ENCODE measurements around the gene SPOPL. TPM values are rescaled to one million over a fixed set of nuclear protein-coding genes. Genes with fewer than 3 reads are reported as not detected.
"Not testable (repeated sequence)": the region's sequence is repeated elsewhere in the genome, so short reads cannot be mapped to it uniquely, and the experiment has no call there.

The SPOPL gene
- 9.4 TPM for total RNA-seq

- Histone ChIP-seq H3K9ac (ENCODE audit: low read depth in 1 of 3, low read length in 3 of 3) (peak within 1 kb of the TSS; percentile 87 to 94 (median 88)), H3K27ac (ENCODE audit: low read depth, low read length) (peak within 1 kb of the TSS; percentile 84), H3K27me3 (ENCODE audit: control insufficient read depth in 3 of 3, insufficient read depth in 3 of 3, low read length in 3 of 3) (no peaks in the 10 kb centered on the region), H3K4me1 (ENCODE audit: control insufficient read depth in 3 of 3, insufficient read depth in 3 of 3, low read length in 3 of 3) (peaks cover 20 to 27% (median 27%) of the 10 kb centered on the region in 3 donors), H3K36me3 (ENCODE audit: control insufficient read depth in 3 of 3, insufficient read depth in 3 of 3, low read length in 3 of 3) (no peaks in the 10 kb centered on the region), H3K4me3 (ENCODE audit: low read length in 3 of 3) (peak within 1 kb of the TSS; percentile 82 to 96 (median 85)), H3K9me3 (ENCODE audit: control insufficient read depth in 3 of 3, low read length in 3 of 3) (no peaks in the 10 kb centered on the region)
These were observed at the start of gene SPOPL for GRCh38 chr2:138501425-138502254. TSS of gene SPOPL (plus strand) at chr2:138501770. CDS start at chr2:138550217, 48,447 bp downstream.

- H3K9me3 ChIP-seq (ENCODE audit: control insufficient read depth in 3 of 3, low read length in 3 of 3) = no peaks in the 10 kb centered on the region
- H3K4me3 ChIP-seq (ENCODE audit: low read length in 3 of 3) = no peak overlapping the region
- H3K36me3 ChIP-seq (ENCODE audit: control insufficient read depth in 3 of 3, insufficient read depth in 3 of 3, low read length in 3 of 3) = no peaks in the 10 kb centered on the region
- H3K27me3 ChIP-seq (ENCODE audit: control insufficient read depth in 3 of 3, insufficient read depth in 3 of 3, low read length in 3 of 3) = no peaks in the 10 kb centered on the region
- H3K27ac ChIP-seq (ENCODE audit: low read depth, low read length) = no peak overlapping the region
- H3K4me1 ChIP-seq (ENCODE audit: control insufficient read depth in 3 of 3, insufficient read depth in 3 of 3, low read length in 3 of 3) = no peaks in the 10 kb centered on the region
- H3K9ac ChIP-seq (ENCODE audit: low read depth in 1 of 3, low read length in 3 of 3) = no peak overlapping the region
These were observed 49.2 kb upstream of the SPOPL start for GRCh38 chr2:138452324-138452723.

GRCh38 chr2:138453815-138454214, 47.8 kb upstream of the SPOPL start:
- Histone ChIP-seq H3K9me3 (ENCODE audit: control insufficient read depth in 3 of 3, low read length in 3 of 3) (no peaks in the 10 kb centered on the region), H3K4me1 (ENCODE audit: control insufficient read depth in 3 of 3, insufficient read depth in 3 of 3, low read length in 3 of 3) (no peaks in the 10 kb centered on the region), H3K9ac (ENCODE audit: low read depth in 1 of 3, low read length in 3 of 3) (no peak overlapping the region), H3K27me3 (ENCODE audit: control insufficient read depth in 3 of 3, insufficient read depth in 3 of 3, low read length in 3 of 3) (no peaks in the 10 kb centered on the region), H3K4me3 (ENCODE audit: low read length in 3 of 3) (no peak overlapping the region), H3K27ac (ENCODE audit: low read depth, low read length) (no peak overlapping the region), H3K36me3 (ENCODE audit: control insufficient read depth in 3 of 3, insufficient read depth in 3 of 3, low read length in 3 of 3) (no peaks in the 10 kb centered on the region)

GRCh38 chr2:138454761-138455160, 46.8 kb upstream of the SPOPL start:
- Histone ChIP-seq H3K36me3 (ENCODE audit: control insufficient read depth in 3 of 3, insufficient read depth in 3 of 3, low read length in 3 of 3) (no peaks in the 10 kb centered on the region), H3K27ac (ENCODE audit: low read depth, low read length) (no peak overlapping the region), H3K9ac (ENCODE audit: low read depth in 1 of 3, low read length in 3 of 3) (no peak overlapping the region), H3K4me1 (ENCODE audit: control insufficient read depth in 3 of 3, insufficient read depth in 3 of 3, low read length in 3 of 3) (no peaks in the 10 kb centered on the region), H3K4me3 (ENCODE audit: low read length in 3 of 3) (no peak overlapping the region), H3K9me3 (ENCODE audit: control insufficient read depth in 3 of 3, low read length in 3 of 3) (no peaks in the 10 kb centered on the region), H3K27me3 (ENCODE audit: control insufficient read depth in 3 of 3, insufficient read depth in 3 of 3, low read length in 3 of 3) (no peaks in the 10 kb centered on the region)

- H3K4me1 ChIP-seq (ENCODE audit: control insufficient read depth in 3 of 3, insufficient read depth in 3 of 3, low read length in 3 of 3) = no peaks in the 10 kb centered on the region
- no peak overlapping the region for H3K27ac ChIP-seq (ENCODE audit: low read depth, low read length)
- H3K27me3 ChIP-seq (ENCODE audit: control insufficient read depth in 3 of 3, insufficient read depth in 3 of 3, low read length in 3 of 3) = no peaks in the 10 kb centered on the region
- no peak overlapping the region for H3K4me3 ChIP-seq (ENCODE audit: low read length in 3 of 3)
- no peaks in the 10 kb centered on the region for H3K36me3 ChIP-seq (ENCODE audit: control insufficient read depth in 3 of 3, insufficient read depth in 3 of 3, low read length in 3 of 3)
- no peak overlapping the region for H3K9ac ChIP-seq (ENCODE audit: low read depth in 1 of 3, low read length in 3 of 3)
- no peaks in the 10 kb centered on the region for H3K9me3 ChIP-seq (ENCODE audit: control insufficient read depth in 3 of 3, low read length in 3 of 3)
These were observed 46.3 kb upstream of the SPOPL start for GRCh38 chr2:138455275-138455674.

- H3K27me3 ChIP-seq (ENCODE audit: control insufficient read depth in 3 of 3, insufficient read depth in 3 of 3, low read length in 3 of 3) = no peaks in the 10 kb centered on the region
- no peak overlapping the region for H3K9ac ChIP-seq (ENCODE audit: low read depth in 1 of 3, low read length in 3 of 3)
- H3K4me1 ChIP-seq (ENCODE audit: control insufficient read depth in 3 of 3, insufficient read depth in 3 of 3, low read length in 3 of 3) = no peaks in the 10 kb centered on the region
- no peaks in the 10 kb centered on the region for H3K36me3 ChIP-seq (ENCODE audit: control insufficient read depth in 3 of 3, insufficient read depth in 3 of 3, low read length in 3 of 3)
- no peaks in the 10 kb centered on the region for H3K9me3 ChIP-seq (ENCODE audit: control insufficient read depth in 3 of 3, low read length in 3 of 3)
- H3K27ac ChIP-seq (ENCODE audit: low read depth, low read length) = no peak overlapping the region
- H3K4me3 ChIP-seq (ENCODE audit: low read length in 3 of 3) = no peak overlapping the region
These were observed 45.9 kb upstream of the SPOPL start for GRCh38 chr2:138455691-138456090.

GRCh38 chr2:138462689-138463088, 38.9 kb upstream of the SPOPL start:
- not testable (repeated sequence) for H3K27ac ChIP-seq (ENCODE audit: low read depth, low read length); H3K27me3 ChIP-seq (ENCODE audit: control insufficient read depth in 3 of 3, insufficient read depth in 3 of 3, low read length in 3 of 3); H3K4me1 ChIP-seq (ENCODE audit: control insufficient read depth in 3 of 3, insufficient read depth in 3 of 3, low read length in 3 of 3); H3K9ac ChIP-seq (ENCODE audit: low read depth in 1 of 3, low read length in 3 of 3); H3K36me3 ChIP-seq (ENCODE audit: control insufficient read depth in 3 of 3, insufficient read depth in 3 of 3, low read length in 3 of 3); H3K4me3 ChIP-seq (ENCODE audit: low read length in 3 of 3); H3K9me3 ChIP-seq (ENCODE audit: control insufficient read depth in 3 of 3, low read length in 3 of 3)

GRCh38 chr2:138468617-138469016, 33.0 kb upstream of the SPOPL start:
- Histone ChIP-seq H3K9me3 (ENCODE audit: control insufficient read depth in 3 of 3, low read length in 3 of 3) (no peaks in the 10 kb centered on the region), H3K4me1 (ENCODE audit: control insufficient read depth in 3 of 3, insufficient read depth in 3 of 3, low read length in 3 of 3) (no peaks in the 10 kb centered on the region), H3K27ac (ENCODE audit: low read depth, low read length) (no peak overlapping the region), H3K27me3 (ENCODE audit: control insufficient read depth in 3 of 3, insufficient read depth in 3 of 3, low read length in 3 of 3) (no peaks in the 10 kb centered on the region), H3K4me3 (ENCODE audit: low read length in 3 of 3) (no peak overlapping the region), H3K36me3 (ENCODE audit: control insufficient read depth in 3 of 3, insufficient read depth in 3 of 3, low read length in 3 of 3) (no peaks in the 10 kb centered on the region), H3K9ac (ENCODE audit: low read depth in 1 of 3, low read length in 3 of 3) (no peak overlapping the region)

GRCh38 chr2:138469411-138469810, 32.2 kb upstream of the SPOPL start:
- Histone ChIP-seq H3K4me3 (ENCODE audit: low read length in 3 of 3) (no peak overlapping the region), H3K9ac (ENCODE audit: low read depth in 1 of 3, low read length in 3 of 3) (no peak overlapping the region), H3K27me3 (ENCODE audit: control insufficient read depth in 3 of 3, insufficient read depth in 3 of 3, low read length in 3 of 3) (no peaks in the 10 kb centered on the region), H3K9me3 (ENCODE audit: control insufficient read depth in 3 of 3, low read length in 3 of 3) (no peaks in the 10 kb centered on the region), H3K27ac (ENCODE audit: low read depth, low read length) (no peak overlapping the region), H3K4me1 (ENCODE audit: control insufficient read depth in 3 of 3, insufficient read depth in 3 of 3, low read length in 3 of 3) (no peaks in the 10 kb centered on the region), H3K36me3 (ENCODE audit: control insufficient read depth in 3 of 3, insufficient read depth in 3 of 3, low read length in 3 of 3) (no peaks in the 10 kb centered on the region)

GRCh38 chr2:138470941-138471340, 30.6 kb upstream of the SPOPL start:
- Histone ChIP-seq H3K27ac (ENCODE audit: low read depth, low read length) (no peak overlapping the region), H3K36me3 (ENCODE audit: control insufficient read depth in 3 of 3, insufficient read depth in 3 of 3, low read length in 3 of 3) (no peaks in the 10 kb centered on the region), H3K9me3 (ENCODE audit: control insufficient read depth in 3 of 3, low read length in 3 of 3) (no peaks in the 10 kb centered on the region), H3K4me3 (ENCODE audit: low read length in 3 of 3) (no peak overlapping the region), H3K9ac (ENCODE audit: low read depth in 1 of 3, low read length in 3 of 3) (no peak overlapping the region), H3K4me1 (ENCODE audit: control insufficient read depth in 3 of 3, insufficient read depth in 3 of 3, low read length in 3 of 3) (no peaks in the 10 kb centered on the region), H3K27me3 (ENCODE audit: control insufficient read depth in 3 of 3, insufficient read depth in 3 of 3, low read length in 3 of 3) (no peaks in the 10 kb centered on the region)
